ENCODE results near the gene THSD4.

The THSD4 gene

GRCh38 chr15:71566226-71566625 is 451.0 kb downstream of the THSD4 start:
- no peak for DNase-seq

GRCh38 chr15:71567173-71567572 is 451.9 kb downstream of the THSD4 start:
- no peak for DNase-seq

DNA sequence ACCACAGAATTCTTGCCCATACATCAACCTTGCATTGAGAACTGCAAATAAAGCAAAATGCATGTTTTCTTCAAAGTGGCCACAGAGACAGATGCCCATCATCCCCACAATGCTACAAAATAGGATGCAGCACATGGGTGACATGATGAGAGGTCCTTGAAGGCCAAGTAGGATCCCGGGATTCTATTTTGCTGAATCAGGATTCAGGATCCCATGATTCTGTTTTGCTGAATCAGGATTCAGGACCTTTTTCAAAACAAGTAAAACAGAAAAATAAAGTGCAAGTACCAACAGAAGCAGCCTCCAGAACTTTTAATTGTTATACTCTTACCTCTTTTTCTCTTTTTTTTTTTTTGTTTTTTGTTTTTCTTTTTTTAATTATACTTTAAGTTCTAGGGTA is 453.0 kb downstream of the THSD4 start:
- no peak for DNase-seq

GRCh38 chr15:71570736-71571135 is 455.5 kb downstream of the THSD4 start:
- DNase-seq: no peak

GRCh38 chr15:71571641-71572040 is 456.4 kb downstream of the THSD4 start:
- no peak for DNase-seq

- DNase-seq: no peak
Observed at GRCh38 chr15:71572452-71573053, 457.3 kb downstream of the THSD4 start.

GRCh38 chr15:71573599-71573998 is 458.3 kb downstream of the THSD4 start:
- no peak for DNase-seq

DNA sequence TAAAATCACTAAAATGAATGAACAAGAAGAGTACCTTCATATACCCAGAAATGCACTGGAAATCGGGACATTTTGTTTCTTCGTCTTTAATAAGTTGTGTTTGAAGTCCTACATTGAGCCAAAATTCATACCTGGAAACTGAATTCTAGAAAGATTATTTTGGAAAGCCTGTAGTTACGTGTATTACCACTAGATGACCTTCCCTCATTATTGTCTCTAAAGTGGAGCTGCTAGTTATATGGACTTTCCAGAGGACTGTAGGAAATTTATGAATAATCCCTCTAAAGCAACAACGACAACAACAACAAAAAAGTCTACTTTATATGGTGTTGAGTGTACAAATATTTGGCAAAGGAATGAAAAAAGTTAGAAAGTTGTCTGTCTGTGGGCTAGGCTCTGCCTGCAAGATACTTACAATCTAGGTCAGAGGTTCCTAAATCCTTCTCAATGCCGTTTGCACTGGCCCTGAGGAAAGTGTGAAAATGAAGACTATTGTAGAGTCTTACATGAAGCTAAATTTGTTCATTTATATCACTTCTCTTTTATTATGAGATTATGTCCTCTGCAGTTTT is 460.3 kb downstream of the THSD4 start:
- no peak for DNase-seq

DNA sequence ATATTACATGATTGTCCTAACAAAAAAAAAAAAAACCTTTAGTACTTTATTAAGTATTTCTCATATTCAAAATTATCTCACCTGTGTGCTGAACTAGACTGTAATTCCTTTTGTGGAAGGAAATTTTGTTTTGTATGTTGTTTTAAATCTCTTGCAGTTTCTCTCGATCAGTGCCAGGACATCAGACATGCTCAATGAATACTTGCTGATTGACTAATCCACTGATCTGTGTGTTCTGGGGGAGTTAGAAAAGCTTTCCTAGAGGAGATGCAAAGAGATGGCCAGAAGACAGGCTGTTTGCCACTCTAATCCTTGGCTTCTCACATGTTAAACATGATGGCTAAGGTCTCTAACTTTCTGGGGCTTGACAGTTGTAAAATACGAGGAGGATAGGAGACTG is 461.8 kb downstream of the THSD4 start:
- no peak for DNase-seq

DNA sequence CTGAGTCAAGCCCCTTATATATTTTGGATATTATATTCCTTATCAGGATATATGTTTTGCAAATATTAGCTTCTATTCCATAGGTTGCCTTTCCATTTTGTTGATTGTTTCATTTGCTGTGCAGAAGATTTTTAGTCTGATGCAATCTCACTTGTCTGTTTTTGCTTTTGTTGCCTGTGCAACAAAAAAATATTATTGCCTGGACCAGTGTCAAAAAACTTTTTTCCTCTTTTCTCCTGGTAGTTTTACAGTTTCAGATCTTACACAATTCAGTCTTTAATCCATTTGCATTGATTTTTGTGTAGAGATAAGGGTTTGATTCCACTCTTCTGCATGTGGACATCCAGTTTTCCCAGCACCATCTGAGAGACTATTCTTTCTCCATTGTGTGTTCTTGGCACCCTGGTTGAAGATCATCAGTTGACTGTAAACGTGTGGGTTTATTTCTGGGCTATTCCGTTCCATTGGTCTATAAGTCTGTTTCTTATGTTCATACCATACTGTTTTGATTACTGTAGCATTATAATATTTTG is 466.2 kb downstream of the THSD4 start:
- no peak for DNase-seq

DNA sequence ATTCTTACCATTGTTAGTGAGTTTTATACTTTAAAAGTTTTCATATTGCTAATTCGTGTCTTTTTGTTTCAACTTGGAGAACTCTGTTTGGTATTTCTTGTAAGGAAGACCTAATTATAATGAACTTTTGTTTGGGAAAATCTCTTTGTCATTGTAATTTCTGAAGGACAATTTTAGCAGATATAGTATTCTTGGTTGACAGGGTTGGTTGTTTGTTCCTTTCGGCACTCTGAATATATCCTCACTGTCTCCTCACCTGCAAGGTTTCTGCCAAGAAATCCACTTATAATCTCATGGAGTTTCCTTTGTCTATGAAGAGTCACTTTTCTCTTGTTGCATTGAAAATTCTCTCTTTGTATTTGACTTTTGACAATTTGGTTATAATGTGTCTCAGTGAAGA is 469.9 kb downstream of the THSD4 start:
- no peak for DNase-seq

DNA sequence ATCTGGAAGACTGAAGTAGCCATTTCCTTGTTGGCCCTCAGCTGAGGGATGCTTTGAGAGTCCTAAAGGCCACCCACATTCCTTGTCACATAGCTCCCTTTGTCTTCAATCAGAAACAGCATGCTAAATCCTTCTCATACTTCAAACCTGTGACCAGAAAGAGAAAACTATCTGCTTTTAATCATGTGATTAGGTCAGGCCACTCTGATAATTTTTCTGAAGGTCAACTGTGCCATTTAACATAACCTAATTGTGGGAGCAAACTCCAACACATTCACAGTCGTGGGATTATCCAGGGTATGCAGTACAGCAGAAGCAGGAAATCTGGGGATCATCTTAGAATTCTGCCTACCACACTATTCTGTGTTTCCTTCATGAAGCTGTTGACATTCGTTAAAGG is 471.2 kb downstream of the THSD4 start:
- DNase-seq: no peak

- no peak for DNase-seq
Observed at GRCh38 chr15:71588746-71589145, 473.5 kb downstream of the THSD4 start.

GRCh38 chr15:71591057-71591456 is 475.8 kb downstream of the THSD4 start:
- DNase-seq: no peak

DNA sequence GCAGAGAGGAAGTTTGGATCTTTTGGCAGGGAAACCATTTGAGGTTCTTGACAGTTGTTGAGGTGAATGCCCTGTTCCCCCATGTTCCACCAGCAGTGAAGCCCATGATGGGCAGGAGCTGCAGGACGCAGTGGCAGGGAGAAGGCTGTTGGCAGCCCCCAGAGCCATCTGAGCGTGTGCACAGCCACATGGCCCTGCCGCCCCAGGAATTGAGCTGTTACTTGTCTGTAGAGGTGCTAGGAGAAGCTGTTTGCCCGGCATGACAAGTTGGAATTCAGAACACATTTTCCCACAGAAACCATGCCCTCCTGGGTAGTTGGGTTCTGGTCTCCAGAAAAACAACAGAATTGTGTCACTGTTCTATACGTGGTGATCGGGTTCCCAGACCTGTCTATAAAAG is 476.9 kb downstream of the THSD4 start:
- no peak for DNase-seq

DNA sequence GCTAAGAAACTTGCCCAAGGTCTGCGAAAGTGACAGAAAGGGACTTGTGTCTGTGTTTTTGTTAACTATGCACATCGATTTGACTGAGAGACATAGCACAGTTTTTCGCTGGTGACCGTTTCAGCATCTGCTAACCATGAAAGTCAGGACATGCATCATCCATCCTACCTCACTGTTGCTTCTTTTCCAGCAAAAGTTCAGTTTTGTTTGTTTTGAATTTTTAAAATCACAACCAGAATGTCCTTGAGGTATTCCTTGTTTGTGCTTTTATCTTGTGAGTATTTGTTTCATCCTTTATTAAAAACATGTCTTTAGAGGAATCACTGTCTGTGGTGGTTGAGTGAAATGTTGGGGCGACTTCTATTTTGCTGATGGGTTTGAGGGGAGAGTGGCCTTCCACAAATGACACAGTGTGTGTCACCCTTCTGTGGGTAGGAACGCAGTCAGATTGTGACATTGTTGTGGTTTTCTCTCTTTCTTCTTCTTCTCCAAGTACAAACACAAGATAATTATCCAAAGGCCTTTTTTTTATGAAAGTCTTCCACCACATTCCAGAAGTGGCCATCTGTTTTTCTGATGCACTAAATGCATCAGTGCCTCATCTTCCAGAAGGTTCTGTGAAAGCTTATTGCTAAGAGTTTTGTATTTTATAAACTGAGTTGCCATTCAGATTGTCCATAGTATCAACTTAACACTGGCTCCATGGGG is 480.7 kb downstream of the THSD4 start:
- DNase-seq: no peak

DNA sequence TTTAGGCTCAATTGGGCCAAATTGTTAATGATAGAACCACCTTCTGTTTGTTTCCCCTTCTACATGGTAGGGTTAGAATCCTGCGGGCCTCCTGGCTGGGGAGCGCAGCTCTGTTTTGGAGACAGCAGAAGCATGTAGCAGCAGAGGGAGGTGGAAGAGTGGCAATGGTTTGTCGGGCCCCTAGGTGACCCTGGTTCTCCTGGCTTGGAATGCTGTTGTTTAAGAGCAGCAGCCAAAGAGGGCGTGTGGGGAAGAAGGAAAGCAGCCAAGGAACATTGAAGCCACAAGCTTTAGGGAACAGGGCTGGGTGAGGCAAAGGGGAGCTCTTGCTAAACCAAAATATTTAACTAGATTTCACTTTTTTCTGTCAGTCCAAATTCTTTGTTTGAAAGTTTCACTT is 481.4 kb downstream of the THSD4 start:
- DNase-seq: no peak

- no peak for DNase-seq
Observed at GRCh38 chr15:71597126-71597525, 481.9 kb downstream of the THSD4 start.

- DNase-seq: no peak
Observed at GRCh38 chr15:71597637-71598036, 482.4 kb downstream of the THSD4 start.

- no peak for DNase-seq
Observed at GRCh38 chr15:71598741-71599140, 483.5 kb downstream of the THSD4 start.

- no peak for DNase-seq
Observed at GRCh38 chr15:71599418-71600151, 484.3 kb downstream of the THSD4 start.

- DNase-seq: no peak
Observed at GRCh38 chr15:71600237-71600636, 485.0 kb downstream of the THSD4 start.

- no peak for DNase-seq
Observed at GRCh38 chr15:71601038-71601834, 486.0 kb downstream of the THSD4 start.
